K562 (cell line): ENCODE results near the gene TIAM1. TPM values are rescaled to one million over a fixed set of nuclear protein-coding genes. Genes with fewer than 3 reads are reported as not detected.

Experiments used
- ATAC-seq: fragments of 200-7000 bp; cut with Tn5 transposase; 3 replicates; pipeline ENCODE4 v1.9.1; 2020; ENCODE audit warnings: moderate library complexity
- BruUV-seq: library from RNA; stranded (reverse); fragments of 400-500 nt; replicated peaks from 2 replicates; lab custom pipeline; 2021; lab: Mats Ljungman, UMichigan
- CTCF ChIA-PET: fragments of 300-600 bp; formaldehyde crosslinking; extraction: SDS; loops from one replicate; lab custom pipeline; 2021; ENCODE audit warnings: low intra/inter-chr PET ratio; lab: Yijun Ruan, JAX
- POLR2A ChIA-PET: fragments of 300-600, 350-650 bp; sonication (Branson Sonifier 250); formaldehyde crosslinking; extraction: SDS; loops from one replicate; lab custom pipeline; 2021; ENCODE audit warnings: antibody characterized with exemption, inconsistent platforms; lab: Yijun Ruan, JAX
- DNase-seq, 4 experiments: peaks; one replicate each; pipeline versions ENCODE4 v3.0.0 to v3.0.0-alpha.2; 2011 to 2018; ENCODE audit warnings: low spot score in 3 of 4, mixed read lengths in 3 of 4; ENCODE audit errors: extremely low read depth in 1 of 4
- FAIRE-seq: peaks from 2 replicates; lab custom pipeline; 2011; peaks lifted over from hg19 to GRCh38; lab: Jason Lieb, UNC
- H2AFZ ChIP-seq: 2 replicates; pipeline ENCODE4 v1.6.0; 2011; ENCODE audit warnings: low read depth, low read length, control low read depth, inconsistent platforms
- H3K27ac ChIP-seq: fragments of 200-600 bp; 3 replicates; pipeline ENCODE4 v1.8.0; 2011; ENCODE audit warnings: low read depth, mild to moderate bottlenecking, control low read depth, inconsistent platforms, low read length, moderate library complexity, mixed read lengths; ENCODE audit errors: extremely low read depth
- H3K27me3 ChIP-seq, 2 experiments: fragments of 300-600 bp in 1 of 2; 2 replicates in 1 of 2; 3 replicates in 1 of 2; pipeline versions ENCODE4 v1.6.0 to v1.8.0; 2011; ENCODE audit warnings: inconsistent platforms in 2 of 2, low read length in 2 of 2, mild to moderate bottlenecking in 1 of 2, mixed read lengths in 1 of 2, moderate library complexity in 1 of 2; ENCODE audit not compliant: control insufficient read depth in 2 of 2, insufficient read depth in 2 of 2
- H3K36me3 ChIP-seq: fragments of 300-600 bp; 3 replicates; pipeline ENCODE4 v1.8.0; 2011; ENCODE audit warnings: mild to moderate bottlenecking, low read length, inconsistent platforms; ENCODE audit not compliant: control insufficient read depth, insufficient read depth
- H3K4me1 ChIP-seq, 2 experiments: fragments of 200-600 bp in 1 of 2; replicated peaks in 1 of 2; 2 replicates in 1 of 2; 3 replicates in 1 of 2; pipeline versions ENCODE4 v1.5.1 to v1.8.0; 2011; ENCODE audit warnings: inconsistent platforms in 2 of 2, low read length in 2 of 2, mild to moderate bottlenecking in 1 of 2, mixed read lengths in 1 of 2, moderate library complexity in 1 of 2; ENCODE audit not compliant: control insufficient read depth in 2 of 2, insufficient read depth in 2 of 2
- H3K4me2 ChIP-seq: 2 replicates; pipeline ENCODE4 v1.6.1; 2011; ENCODE audit warnings: low read length, control low read depth, inconsistent platforms, mixed read lengths; ENCODE audit not compliant: insufficient read depth
- H3K4me3 ChIP-seq: fragments of 200-600 bp; sonication (generic), shearing (Covaris generic); 2 replicates; pipeline ENCODE4 v1.5.1; 2016; ENCODE audit warnings: control low read depth, inconsistent platforms
- H3K79me2 ChIP-seq: fragments of 200-600 bp; 3 replicates; pipeline ENCODE4 v1.8.0; 2011; ENCODE audit warnings: low read length, inconsistent platforms; ENCODE audit not compliant: control insufficient read depth, insufficient read depth
- H3K9ac ChIP-seq, 2 experiments: 2 replicates each; pipeline versions ENCODE4 v1.6.0 to v1.6.1; 2011; ENCODE audit warnings: low read depth in 2 of 2, low read length in 2 of 2, control low read depth in 1 of 2, inconsistent platforms in 1 of 2, mild to moderate bottlenecking in 1 of 2, mixed read lengths in 1 of 2; ENCODE audit not compliant: insufficient read depth in 1 of 2
- H3K9me1 ChIP-seq: one replicate; pipeline ENCODE4 v1.6.0; 2011; ENCODE audit warnings: inconsistent platforms, mild to moderate bottlenecking, low read length, moderate library complexity; ENCODE audit not compliant: control insufficient read depth, insufficient read depth
- H3K9me3 ChIP-seq: replicated peaks from 2 replicates; pipeline ENCODE4 v1.5.1; 2011; ENCODE audit warnings: low read depth, low read length, inconsistent platforms; ENCODE audit not compliant: control insufficient read depth, insufficient read depth
- H4K20me1 ChIP-seq: replicated peaks from 2 replicates; pipeline ENCODE4 v1.6.1; 2011; ENCODE audit warnings: low read length, inconsistent platforms, mixed read lengths; ENCODE audit not compliant: control insufficient read depth, insufficient read depth
- ADNP ChIP-seq: fragments of 200-800 bp; sonication (Bioruptor generic); IDR thresholded peaks from 2 replicates; pipeline ENCODE4 v1.6.1; 2016; ENCODE audit warnings: missing genetic modification characterization, missing compliant biosample characterization
- ARID3A ChIP-seq: IDR thresholded peaks from 2 replicates; pipeline ENCODE4 v1.6.1; 2012; ENCODE audit warnings: low read depth, low read length, improper control_type of control experiment, borderline replicate concordance
- CBX2 ChIP-seq: fragments of 200-600 bp; sonication (generic); IDR thresholded peaks from one replicate; pipeline ENCODE4 v1.6.1; 2012; ENCODE audit warnings: mild to moderate bottlenecking, low read length, inconsistent platforms; ENCODE audit not compliant: insufficient read depth, poor library complexity, severe bottlenecking
- ETV5 ChIP-seq: sonication (generic); formaldehyde crosslinking; IDR thresholded peaks from 2 replicates; pipeline ENCODE4 v1.4.0; 2020; ENCODE audit warnings: low read depth, mild to moderate bottlenecking, missing genetic modification reagents
- LEF1 ChIP-seq: fragments of 450-650 bp; IDR thresholded peaks from 2 replicates; pipeline ENCODE4 v1.6.1; 2016; ENCODE audit warnings: mild to moderate bottlenecking
- MNT ChIP-seq, 2 experiments: fragments of 450-650 bp; conservative IDR thresholded peaks; 2 replicates each; pipeline ENCODE4 v1.6.1; 2017; ENCODE audit warnings: mild to moderate bottlenecking in 2 of 2, moderate library complexity in 2 of 2
- MTA2 ChIP-seq: fragments of 450-650 bp; IDR thresholded peaks from 2 replicates; pipeline ENCODE4 v1.6.1; 2016; ENCODE audit warnings: low read depth
- RAD51 ChIP-seq: fragments of 450-650 bp; IDR thresholded peaks from 2 replicates; pipeline ENCODE4 v1.7.1; 2016; ENCODE audit warnings: low read depth, mild to moderate bottlenecking, borderline replicate concordance
- USF2 ChIP-seq: sonication (generic); formaldehyde crosslinking; IDR thresholded peaks from 2 replicates; pipeline ENCODE4 v1.5.0; 2020; ENCODE audit warnings: missing genetic modification reagents
- ZNF408 ChIP-seq: fragments of 250-450 bp; sonication (Bioruptor Pico); IDR thresholded peaks from 2 replicates; pipeline ENCODE4 v1.4.0; 2020; ENCODE audit warnings: low read depth, mild to moderate bottlenecking, moderate library complexity
- ZNF551 ChIP-seq: fragments of 250-450 bp; sonication (Bioruptor Pico); IDR thresholded peaks from 2 replicates; pipeline ENCODE4 v1.5.0; 2021; ENCODE audit warnings: mild to moderate bottlenecking, moderate library complexity
- ZNF785 ChIP-seq: fragments of 250-450 bp; sonication (Bioruptor Pico); IDR thresholded peaks from 2 replicates; pipeline ENCODE4 v1.4.0; 2020; ENCODE audit warnings: mild to moderate bottlenecking
- WGBS: fragments of 100-300 bp; shearing (Covaris generic); methylation state at CpG from one replicate; pipeline ENCODE4 v1.1.6; 2016; ENCODE audit warnings: low coverage, mixed read lengths; ENCODE audit not compliant: insufficient coverage; ENCODE audit errors: missing lambda C conversion rate; 5-methylcytosine and 5-hydroxymethylcytosine counted together
- in situ Hi-C: fragments of 300-500 bp; cut with MboI; formaldehyde crosslinking; loops from 4 replicates; pipeline ENCODE4 v1.15.0; 2018; ENCODE audit warnings: inconsistent platforms, mixed read lengths
- intact Hi-C: fragments of 100-400 bp; cut with micrococcal nuclease; formaldehyde crosslinking; loops from 2 replicates; pipeline ENCODE4 v1.14.2; 2022
- polyA plus RNA-seq, 8 experiments: library from polyadenylated mRNA; depleted of rRNA in 4 of 8; stranded (reverse) in 5 of 8; unstranded in 3 of 8; fragments of >200 nt; fragmentation: Nextera tagmentation in 2 of 8; fragmentation: Illumina TruSeq in 1 of 8; extraction: Ambion mirVana in 2 of 8; extraction: Trizol in 1 of 8; gene quantifications; 2 replicates each; pipeline versions ENCODE4 v1.2.1 to v1.2.3, GENCODE V29; 2011 to 2014; ENCODE audit warnings: inconsistent platforms in 1 of 8, missing spikeins in 1 of 8
- total RNA-seq, 7 experiments: library from RNA; depleted of rRNA in 6 of 7; stranded (reverse); fragments of >200 nt in 6 of 7; fragmentation: Illumina TruSeq in 2 of 7; extraction: Trizol in 2 of 7; gene quantifications; 2 replicates each; pipeline versions ENCODE4 v1.2.1 to v1.2.3, GENCODE V29; 2011 to 2021; ENCODE audit warnings: low replicate concordance in 1 of 7

The TIAM1 gene
- total and polyA plus RNA-seq, 9 of the 15 experiments (the other 6 are each of a cell fraction or from before 2014, with no cell fraction given): 0.11 TPM; not detected in 8

GRCh38 chr21:31252611-31253010 lies 91.5 kb downstream of the TIAM1 start (continued):
- TF ChIP-seq ZNF785 (CRISPR knock-in tag) (no peak), ZNF408 (no peak)

- ChIA-PET CTCF (no interaction called here), POLR2A (interaction anchor here (0.6 kb wide), 1 partner anchor 28 kb away, joined by 3 read pairs; no protein-coding TSS in a partner anchor)
- BruUV-seq: no TSS peak
These were observed 92.0 kb downstream of the TIAM1 start for GRCh38 chr21:31252091-31252490.

More at GRCh38 chr21:31252091-31252490, 92.0 kb downstream of the TIAM1 start:
- Histone ChIP-seq H3K36me3 (no peaks in the 10 kb centered on the region), H3K9me3 (no peaks in the 10 kb centered on the region), H3K4me1 (peaks cover 0 to 5% of the 10 kb centered on the region in 2 experiments; a peak in 1 of 5 replicates), H3K4me2 (no peak overlapping the region), H3K9me1 (no peaks in the 10 kb centered on the region), H3K27ac (no peak overlapping the region), H3K9ac (no peak overlapping the region; a peak in 1 of 4 replicates), H2AFZ (no peak overlapping the region), H3K4me3 (no peak overlapping the region), H4K20me1 (no peaks in the 10 kb centered on the region), H3K27me3 (peaks cover 4 to 9% of the 10 kb centered on the region in 2 experiments; a peak in 3 of 5 replicates), H3K79me2 (no peaks in the 10 kb centered on the region)
- in situ Hi-C loops (no loop called here), intact Hi-C loops (no loop called here)
- ATAC-seq (no peak), DNase-seq (no peak), FAIRE-seq (no peak)
- TF ChIP-seq ADNP (tag) (no peak), MTA2 (no peak), MNT (conservative IDR thresholded peaks at IDR 0.05) (no peak), CBX2 (no peak), ZNF551 (no peak), LEF1 (no peak), USF2 (CRISPR knock-in tag) (peak; percentile 55), RAD51 (0 out of 2 replicates have a peak, but pooled peaks have one; percentile 28), ETV5 (CRISPR knock-in tag) (no peak), ARID3A (no peak)
- WGBS: 0% methylated on average over 11 of the region's 14 CpGs
